DLD1 (cell line): ENCODE measurements around the gene MAEA.
"Not testable (repeated sequence)": the region's sequence is repeated elsewhere in the genome, so short reads cannot be mapped to it uniquely, and the experiment has no call there.

Experiments used
- in situ Hi-C: cut with HindIII; loops from 2 replicates; pipeline ENCODE4 v1.10.0; 2017; ENCODE audit warnings: low sequenced_read_pairs

Gene MAEA

GRCh38 chr4:1318488-1319213, 29.0 kb downstream of the MAEA start:
- in situ Hi-C loops, result no loop called here

DNA sequence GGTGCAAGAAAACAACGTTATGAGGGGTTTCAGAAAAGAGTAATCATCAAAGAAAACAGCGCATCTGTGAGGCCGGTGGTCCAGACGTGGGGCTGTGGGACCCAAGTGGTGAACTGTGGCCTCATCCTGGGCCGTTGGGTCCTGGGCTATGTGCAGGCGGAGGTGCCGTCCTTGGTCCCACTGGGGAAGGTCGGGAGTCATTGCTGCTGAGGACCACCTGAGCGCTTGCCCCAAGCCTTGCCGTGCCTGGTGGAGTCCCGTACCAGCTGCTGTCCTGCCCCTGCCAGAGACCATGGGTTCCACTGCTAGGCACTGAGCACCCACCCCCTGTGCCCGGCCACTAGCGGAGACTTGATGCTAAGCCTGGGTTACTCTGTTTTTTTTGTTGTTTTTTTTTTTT, 31.8 kb downstream of the MAEA start:
- in situ Hi-C loops, result no loop called here

DNA sequence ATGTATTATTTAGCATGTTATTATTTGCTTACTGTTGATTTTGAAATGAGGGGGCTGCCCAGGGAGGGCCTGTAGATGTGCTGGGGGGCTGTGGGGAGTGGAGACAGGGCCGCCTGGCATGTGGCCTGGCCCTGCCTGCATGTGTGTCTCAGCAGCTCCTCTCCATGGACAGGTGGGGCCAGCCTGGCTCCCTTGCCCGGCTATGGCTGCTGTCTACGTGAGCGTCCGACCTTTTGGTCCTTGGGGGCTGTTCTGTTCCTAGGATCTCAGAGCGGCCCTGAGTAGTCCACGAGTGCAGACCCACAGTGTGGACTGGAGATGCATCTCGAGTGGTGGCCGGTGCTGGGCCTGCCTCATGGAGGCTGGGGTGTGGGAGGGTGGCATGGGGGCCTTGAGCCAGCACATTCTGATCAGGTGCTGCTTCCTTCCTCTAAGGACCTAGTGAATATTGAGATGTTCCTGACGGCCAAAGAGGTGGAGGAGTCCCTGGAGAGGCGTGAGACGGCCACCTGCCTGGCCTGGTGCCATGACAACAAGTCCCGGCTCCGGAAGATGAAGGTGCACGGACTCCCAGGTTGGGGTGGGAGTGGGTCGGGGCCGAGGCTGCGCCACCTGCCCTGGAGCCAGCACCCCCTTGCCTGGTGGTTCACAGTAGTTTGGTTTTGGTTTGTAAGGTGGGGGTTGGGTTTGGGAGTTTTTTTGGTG, 32.4 kb downstream of the MAEA start:
- in situ Hi-C loops, result no loop called here

GRCh38 chr4:1323280-1323634, 33.6 kb downstream of the MAEA start:
- in situ Hi-C loops, result no loop called here

DNA sequence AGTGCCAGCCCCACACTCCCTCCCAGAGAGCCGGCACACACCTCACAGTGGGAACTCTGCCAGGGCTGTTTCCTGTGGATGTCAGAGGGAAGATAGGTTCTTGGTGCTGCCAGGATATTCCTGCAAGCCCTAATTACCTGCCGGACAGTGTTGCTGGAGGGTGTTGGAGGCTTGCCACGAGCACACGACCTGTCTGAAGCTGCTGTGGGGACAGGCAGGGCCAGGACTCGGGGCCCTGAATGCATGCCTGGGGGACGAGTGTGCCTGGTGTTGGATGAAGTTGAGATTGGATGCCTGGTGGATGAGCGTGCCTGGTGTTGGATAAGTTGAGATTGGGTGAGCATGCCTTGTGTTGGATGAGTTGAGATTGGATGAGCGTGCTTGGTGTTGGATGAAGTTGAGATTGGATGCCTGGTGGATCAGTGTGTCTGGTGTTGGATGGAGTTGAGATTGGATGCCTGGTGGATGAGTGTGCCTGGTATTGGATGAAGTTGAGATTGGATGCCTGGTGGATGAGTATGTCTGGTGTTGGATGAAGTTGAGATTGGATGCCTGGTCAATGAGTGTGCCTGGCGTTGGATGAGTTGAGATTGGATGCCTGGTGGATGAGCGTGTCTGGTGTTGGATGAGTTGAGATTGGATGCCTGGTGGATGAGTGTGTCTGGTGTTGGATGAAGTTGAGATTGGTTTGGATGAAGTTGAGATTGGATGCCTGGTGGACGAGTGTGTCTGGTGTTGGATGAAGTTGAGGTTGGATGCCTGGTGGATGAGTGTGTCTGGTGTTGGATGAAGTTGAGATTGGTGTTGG, 34.1 kb downstream of the MAEA start:
- in situ Hi-C loops, result no loop called here

GRCh38 chr4:1324443-1325175, 34.9 kb downstream of the MAEA start:
- in situ Hi-C loops, result not testable (repeated sequence)

- in situ Hi-C loops, result no loop called here
These were observed 35.4 kb downstream of the MAEA start for GRCh38 chr4:1325176-1325480.

DNA sequence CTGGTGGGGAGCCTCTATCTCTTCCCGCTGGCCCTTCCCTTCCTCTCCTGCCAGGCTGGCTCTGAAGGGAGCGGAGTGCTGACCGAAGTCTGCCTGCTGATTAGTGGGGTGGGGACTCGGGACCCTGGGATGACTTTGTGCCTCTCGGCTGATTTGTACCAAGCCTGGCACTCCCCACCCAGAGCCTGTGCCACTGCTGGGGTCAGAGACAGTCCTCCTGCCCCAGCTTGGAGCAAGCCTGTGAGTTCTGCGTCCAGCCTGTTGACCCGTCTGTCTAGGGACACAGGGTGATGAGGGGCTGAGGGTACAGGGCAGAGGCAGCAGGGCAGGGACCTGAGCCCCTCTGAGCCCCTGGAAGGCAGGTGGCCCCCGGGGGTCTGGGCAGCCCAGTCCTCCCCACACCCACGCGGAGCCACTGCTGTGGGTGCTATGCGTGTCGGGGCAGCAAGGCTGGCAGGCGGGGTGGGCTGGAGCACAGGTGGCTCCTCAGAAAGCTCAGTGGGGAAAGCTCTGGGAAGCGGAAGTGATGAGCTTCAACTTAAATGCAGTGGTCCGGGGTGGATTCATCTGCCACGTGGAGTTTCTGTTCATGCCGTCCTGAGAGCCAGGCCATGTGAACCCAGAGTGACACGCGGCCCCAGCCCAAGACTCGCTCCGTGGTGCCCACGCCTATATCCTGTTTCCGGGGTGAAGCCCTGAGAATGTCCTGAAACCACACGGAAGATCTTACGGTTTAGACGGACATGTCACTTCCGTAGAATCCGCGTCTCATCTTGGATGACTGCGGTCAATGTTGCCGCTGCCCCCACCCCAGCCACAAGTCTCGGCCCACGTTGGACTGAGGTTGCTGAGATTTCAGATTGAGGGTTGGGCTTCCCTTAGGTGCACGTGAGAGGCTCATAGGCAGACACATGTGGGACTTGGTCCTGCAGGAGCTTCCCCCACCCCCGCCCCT, 36.3 kb downstream of the MAEA start:
- in situ Hi-C loops, result no loop called here

DNA sequence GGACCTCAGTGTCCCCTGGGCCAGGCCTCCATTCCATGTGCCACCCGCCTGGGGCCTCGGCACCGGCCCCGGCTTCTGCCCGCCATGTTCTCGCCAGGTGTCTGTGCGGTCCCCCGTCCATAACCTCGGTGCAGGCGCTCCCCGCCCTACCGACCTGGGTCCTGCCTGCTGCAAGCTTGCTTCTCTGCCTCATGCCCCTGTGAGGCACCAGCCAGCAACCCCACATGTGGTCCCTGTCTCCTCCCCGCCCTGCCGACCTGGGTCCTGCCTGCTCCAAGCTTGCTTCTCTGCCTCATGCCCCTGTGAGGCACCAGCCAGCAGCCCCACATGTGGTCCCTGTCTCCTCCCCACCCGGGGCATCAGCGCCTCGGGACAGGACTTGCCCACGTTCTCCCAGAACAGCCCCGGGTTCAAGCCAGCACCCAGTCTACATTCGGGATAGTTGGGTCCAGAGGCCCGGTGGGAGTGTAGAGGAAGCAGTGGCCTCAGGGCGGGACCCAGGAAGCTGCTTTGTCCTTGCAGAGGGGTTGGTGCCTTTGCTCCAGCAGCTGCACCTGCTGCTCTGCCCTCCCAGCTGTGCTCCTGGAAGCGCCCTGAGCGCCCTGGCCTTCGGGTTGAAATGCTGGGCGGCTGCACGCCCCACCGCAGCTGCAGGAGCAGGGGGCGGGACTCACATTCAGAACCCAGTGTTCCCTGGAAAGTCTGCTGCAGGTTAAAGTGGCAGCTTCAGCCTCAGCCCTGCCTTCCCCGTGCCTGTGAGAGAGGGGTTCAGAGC, 37.2 kb downstream of the MAEA start:
- in situ Hi-C loops, result no loop called here

DNA sequence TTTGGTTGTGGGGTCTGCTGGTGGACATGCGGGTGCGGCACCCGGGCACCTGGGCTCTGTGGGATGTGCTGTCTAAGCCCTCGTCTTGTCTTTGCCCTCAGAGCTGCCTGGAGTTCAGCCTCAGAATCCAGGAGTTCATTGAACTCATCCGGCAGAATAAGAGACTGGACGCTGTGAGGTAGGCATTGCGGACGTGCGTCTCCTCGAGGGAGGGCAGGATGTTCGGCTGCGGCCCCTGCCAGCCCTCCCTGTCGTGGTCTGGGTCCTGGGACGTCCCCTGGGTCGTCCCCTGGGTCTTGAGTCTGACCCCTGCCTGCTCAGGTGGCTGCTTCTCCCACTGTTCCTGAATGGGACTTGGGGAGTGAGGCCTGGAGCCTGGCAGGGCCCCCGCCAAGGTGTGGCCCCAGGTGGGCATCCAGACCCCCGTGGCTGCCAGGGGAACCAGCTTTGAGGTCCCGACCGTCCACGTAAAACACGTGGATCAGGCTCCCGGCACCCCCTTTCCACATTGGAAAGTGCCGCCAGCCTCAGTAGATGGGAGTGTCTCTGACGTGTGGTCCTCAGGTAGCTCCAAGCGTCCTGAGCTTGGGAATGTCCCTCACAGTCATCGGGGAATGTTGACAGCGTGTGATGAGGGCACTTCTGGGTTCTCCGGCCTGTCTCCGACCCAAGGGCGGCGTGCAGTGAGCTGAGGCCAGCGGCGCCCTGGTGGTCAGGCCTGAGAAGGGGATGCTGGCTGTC, 38.0 kb downstream of the MAEA start:
- in situ Hi-C loops, result no loop called here

DNA sequence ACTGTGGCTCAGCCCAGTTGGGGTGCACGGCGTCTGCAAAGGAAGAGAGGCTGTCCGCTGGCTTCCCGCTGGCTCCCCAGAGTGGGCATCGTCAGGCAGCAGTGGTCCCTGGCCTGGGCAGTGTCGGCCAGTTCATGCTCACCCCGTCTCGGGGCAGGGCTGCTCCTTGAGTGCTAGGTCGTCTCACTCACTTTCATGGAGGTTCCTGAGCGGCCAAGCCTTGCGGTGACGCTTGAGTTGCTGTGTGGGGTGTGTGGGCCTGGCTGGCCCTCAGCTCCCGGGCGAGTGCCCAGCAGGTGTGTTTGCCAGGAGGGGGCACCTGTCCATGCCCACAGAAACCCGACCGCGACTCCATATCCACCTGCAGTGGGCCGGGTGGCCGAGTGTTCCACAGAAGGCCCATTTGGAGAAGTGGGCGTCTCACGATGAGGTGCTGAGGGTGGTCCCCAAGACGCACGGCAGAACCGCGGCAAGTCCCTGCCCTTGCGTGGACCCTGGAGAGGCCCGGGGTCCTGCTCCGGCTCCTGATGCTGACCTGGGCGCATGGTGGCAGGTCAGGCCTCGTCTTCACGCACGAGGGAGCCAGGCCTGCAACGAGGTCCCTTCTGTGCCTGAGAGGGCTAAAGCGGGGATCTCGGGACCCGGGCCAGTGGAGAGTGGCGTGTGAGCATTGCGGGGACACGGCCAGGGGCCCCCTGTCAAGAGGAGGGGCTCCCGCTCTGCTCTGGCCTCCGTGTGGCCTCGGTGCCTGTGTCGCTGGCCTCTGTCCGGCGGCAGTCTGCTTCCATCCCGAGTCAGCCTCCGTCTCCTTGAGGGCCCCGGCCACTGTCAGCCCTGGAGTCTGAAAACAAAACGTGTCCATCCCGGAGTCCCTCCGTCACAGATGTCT, 38.8 kb downstream of the MAEA start:
- in situ Hi-C loops, result no loop called here

DNA sequence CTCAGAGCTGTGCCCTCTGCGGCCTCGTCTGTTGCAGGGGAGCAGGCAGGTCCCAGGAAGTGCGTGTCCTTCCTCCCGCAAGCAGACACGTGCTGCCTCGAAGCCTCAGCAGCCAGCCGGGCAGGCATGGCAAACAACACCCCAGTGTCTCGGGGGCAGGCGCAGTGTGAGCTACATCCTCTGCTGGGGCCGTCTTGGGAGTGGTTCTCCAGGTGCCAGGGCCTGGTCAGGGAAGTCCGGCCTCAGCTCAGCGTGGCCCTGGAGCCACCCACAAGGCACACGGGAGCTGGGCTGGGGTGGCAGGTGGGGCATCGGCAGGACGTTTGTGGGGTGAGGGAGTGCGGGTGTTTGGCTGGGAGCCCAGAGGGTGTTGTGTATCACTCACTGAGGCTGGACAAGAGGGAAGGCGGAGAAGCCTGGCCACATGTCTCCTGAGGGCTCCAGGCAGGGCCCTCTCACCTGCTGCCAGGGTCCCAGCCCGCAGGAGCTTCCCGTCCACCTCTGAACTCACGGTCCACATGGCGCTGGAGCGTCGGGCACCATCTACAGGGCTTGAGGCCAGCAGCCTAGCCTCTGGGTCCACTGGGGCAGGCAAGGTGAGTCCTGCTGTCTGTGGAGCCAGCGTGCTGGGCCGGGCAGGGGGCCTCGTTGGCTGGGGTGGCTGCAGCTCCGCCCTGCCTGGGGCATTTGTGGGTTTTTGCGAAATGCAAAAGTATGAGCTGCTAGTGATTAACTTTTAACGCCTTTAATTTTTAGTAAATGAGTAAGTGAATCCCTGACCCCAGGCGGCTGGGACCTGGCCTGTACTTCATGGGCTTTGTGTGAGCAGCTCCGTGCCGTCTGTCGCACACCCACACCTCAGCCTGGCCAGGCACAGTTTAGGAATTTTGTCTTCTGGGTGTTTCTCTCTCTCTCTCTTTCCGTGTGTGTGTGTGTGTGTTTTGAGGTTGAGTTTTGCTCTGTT, 40.0 kb downstream of the MAEA start:
- in situ Hi-C loops, result no loop called here

DNA sequence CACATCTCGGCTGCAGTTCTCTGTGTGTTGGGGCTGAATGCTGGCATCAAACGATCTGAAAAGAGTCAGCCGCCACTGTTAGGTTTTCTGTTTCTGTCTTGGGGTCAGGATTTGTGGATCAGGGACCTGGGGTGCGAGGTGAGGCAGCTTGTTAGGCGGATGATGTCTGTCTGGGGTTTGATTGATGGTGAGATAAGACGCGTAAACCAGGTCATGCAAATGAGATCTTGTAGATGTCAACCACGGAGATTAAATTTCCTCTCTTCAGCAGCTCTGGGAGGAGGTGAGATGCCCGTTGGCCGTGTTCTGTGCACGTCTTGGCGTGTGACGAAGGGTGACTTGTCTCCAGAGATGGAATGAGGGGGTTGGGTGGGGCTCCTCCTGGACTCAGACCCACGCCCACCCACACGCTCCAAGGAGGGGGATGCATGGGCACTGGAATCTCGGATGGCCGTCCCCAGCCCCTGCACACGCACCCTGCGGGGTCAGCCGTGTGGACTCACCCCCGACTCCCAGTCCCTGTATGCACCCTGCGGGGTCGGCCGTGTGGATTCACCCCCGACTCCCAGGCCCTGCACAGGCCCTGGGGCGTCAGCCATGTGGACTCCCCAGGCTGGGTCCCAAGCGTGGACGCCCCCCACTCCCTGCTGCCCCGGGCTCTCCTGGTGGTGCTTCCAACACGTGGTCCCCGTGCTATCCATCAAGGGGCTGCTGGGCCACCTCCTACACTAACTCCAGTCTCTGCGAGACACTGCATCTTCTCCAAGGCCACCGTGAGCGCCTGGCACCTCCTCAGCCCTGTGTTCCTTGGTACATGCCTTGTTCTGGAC, 41.3 kb downstream of the MAEA start:
- in situ Hi-C loops, result no loop called here

GRCh38 chr4:1331591-1332353, 42.1 kb downstream of the MAEA start:
- in situ Hi-C loops, result no loop called here

DNA sequence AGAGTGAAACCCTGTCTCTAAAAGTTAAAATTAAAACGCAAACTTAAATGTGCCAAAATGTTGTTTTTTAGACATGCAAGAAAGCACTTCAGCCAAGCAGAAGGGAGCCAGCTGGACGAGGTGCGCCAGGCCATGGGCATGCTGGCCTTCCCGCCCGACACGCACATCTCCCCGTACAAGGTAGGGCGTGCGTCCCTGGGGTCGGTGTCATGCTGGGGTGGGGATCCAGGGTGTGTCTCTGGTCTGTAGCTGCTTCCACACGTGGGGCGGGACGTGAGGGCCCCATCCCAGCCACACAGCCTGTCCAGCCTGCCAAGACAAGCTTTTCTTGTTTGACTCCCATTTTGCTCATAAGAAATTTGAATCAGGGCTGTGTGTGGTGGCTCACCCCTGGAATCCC, 43.0 kb downstream of the MAEA start:
- in situ Hi-C loops, result no loop called here
